T-helper 2 cell treated with Interferon-gamma antibody and Interleukin-4, amounts not matched to agents 100 ng/mL and 5 ng/mL, for 36 hours (primary cell): ENCODE data around the gene AKT3. TPM values are rescaled to one million over a fixed set of nuclear protein-coding genes. Genes with fewer than 3 reads are reported as not detected.

Source experiments
- intact Hi-C: fragments of 100-400 bp; cut with micrococcal nuclease; formaldehyde crosslinking; loops from one replicate; pipeline ENCODE4 v1.15.1; 2023
- total RNA-seq: library from RNA; stranded (reverse); gene quantifications from 2 replicates; pipeline ENCODE4 v1.2.3, GENCODE V29; 2022

AKT3 gene
- total RNA-seq, 1 donor from 2014 or later: 23.2 TPM

GRCh38 chr1:243473227-243474135, 376.6 kb downstream of the AKT3 start:
- intact Hi-C loops: no loop called here

DNA sequence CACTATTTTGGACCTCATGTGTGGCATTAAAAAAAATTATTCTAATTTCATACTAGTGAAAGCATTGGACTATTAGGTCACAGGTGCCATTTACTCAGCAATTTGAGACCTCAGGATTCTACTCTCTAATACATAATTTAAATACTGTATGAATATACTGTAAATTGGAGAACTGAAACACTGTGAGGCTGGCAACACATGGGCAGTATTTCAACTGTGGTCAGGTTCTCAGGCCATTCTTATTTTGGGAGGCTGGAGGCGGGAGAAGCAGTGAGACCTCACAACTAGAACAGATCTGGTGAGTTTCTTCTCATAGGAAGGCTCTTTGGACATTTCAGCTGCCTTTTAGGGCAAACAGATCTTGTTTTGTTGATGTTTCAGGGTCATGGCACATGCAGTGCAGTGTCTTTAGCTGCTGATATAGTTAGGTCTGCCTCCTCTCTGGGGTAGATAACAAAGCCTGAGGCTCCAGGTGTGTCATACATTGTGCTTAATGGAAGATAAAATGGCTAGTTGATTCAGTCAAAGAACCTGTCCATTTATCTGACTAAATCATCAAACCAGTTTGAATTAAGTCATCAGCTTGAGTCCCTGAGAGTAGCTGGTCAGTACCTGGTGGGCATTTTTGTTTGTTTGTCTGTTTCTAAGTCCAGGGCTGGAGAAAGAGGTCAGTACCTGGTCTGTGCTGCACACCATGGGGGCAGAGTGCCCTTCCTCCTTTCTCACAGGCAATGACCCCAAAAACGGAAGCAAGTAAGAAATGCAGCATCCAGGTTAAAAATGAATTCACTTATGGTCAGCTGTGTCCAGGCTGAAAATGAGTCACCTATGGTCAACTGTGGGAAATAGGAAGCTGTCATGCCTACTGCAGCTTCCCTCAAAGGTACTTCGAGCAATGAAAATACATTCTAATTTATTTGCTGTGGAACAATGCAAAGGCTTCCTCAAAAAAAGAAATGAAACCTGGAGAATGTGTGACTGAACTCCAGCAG, 378.0 kb downstream of the AKT3 start:
- intact Hi-C loops: no loop called here

DNA sequence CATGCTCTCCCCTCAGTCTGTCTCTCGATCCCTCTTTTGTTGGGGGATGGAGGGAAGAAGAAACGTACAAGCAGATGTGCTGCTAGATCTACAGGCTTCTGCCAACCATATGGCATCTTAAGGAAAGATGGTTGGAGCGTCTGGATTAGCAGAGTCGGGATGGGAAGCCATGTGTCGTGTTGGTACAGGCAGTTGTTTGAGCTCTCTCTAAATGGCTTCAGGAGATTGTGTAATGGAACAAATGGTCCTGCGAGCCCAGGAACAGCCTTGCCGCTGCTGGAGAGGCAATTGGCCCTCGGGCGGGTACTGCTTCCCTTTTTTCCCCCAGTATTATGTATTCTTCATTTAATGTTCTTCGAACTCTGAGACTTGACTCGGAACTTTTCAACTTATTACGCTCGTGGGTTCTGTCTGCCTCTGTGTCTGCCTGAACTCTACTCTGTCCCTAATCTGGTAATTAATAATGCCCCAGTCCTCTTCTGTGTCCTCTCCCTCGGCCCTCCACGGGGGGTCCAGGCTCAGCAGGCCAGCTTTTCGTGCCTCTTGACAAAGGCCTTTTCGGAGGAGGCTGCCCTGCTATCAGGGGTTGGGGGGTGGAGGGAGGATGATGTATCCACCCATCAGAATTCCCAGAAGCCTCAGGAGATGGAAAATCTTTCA, 378.9 kb downstream of the AKT3 start:
- intact Hi-C loops: no loop called here

DNA sequence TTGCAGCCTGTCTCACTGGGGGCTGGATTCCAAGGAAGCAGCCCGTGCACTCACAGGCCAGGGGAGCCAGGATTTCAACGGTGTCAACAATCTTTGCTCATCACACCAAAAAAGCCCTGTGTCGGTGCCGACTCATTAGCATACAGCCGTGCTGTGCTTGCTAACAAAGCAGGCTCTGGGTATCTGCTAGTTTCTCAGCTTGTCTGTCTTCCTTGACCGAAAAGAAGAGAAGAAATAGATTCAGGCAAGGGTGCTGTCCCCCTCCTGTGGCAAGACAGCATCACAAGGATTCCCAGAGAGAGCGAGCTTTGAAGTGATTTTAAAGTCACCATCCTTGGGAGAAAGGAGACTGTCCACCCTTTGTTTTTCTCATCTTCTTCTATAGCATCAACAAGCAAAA, 379.5 kb downstream of the AKT3 start:
- intact Hi-C loops: no loop called here

- intact Hi-C loops: no loop called here
Measured at GRCh38 chr1:243469497-243469896, 380.5 kb downstream of the AKT3 start.

- intact Hi-C loops: no loop called here
Measured at GRCh38 chr1:243465738-243466137, 384.3 kb downstream of the AKT3 start.

DNA sequence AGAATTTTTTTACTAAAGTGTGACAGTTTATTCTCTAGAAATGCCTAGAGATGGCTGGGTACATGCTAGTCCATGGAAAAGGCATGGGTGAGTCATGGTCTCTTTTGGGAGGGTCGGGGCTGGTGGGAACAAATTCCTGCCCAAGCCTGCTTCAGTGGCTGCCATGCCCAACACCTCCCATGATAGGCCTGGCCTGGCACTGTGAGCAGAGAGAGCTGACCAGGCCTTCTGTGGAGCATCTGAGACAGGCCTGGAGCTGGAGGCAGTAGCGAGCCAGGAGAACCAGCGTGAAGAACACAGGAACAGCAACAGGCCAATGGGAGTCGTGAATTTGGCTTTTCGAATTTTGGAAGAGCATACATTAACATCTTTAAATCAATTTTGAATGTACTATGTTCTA, 385.0 kb downstream of the AKT3 start:
- intact Hi-C loops: no loop called here

DNA sequence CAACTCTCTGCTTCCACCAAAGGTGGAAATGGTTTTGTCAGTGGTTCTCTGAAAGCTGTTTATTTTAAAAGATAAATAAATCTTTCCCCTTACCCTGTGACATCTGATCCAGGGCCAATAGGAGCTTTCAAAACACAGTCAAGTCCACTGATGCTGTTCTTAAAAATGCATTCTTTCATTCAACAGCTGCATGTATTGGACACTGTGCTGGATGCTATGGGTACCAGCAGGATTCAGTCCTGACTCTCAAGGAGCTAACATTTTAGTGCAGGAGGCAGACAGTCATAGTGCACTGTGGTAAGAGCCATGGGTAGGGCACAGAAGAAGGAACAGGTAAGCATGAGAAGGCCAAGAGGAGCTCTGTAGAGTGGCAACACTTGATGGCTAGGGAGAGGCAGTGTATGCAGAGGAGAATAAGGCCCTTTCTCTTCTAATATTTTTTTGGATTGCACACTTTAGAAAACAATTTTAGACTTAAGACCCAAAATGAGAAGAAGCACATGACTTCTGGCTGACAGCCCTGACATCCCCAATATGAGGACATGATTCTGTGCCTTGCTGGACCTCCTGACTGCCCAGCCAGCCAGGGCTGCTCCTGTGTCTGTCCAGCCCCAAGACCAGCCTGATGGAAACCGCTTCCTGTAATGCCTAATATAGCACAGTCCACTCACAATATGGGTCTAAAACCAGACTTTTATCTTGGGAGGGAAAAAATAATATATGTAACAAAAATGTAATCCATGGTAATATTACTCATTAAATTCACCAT, 386.9 kb downstream of the AKT3 start:
- intact Hi-C loops: no loop called here

DNA sequence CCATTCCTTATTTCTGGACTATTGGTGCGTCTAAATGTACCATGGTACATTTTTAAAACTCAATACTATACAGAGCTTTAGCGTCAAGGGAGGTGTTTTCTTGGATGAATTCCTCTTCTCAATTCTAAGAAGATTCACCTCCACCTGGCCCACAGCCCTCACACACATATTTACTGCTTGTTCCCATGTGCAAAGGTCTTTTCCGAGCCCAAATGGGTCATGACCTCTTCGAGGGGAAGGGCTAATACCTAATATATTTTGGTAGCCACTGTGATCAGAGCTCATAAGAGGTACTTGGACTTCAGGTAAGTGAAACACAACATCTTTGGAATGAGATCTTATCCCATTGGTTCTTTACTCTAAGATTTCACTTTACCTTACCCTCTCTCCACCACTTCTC, 388.3 kb downstream of the AKT3 start:
- intact Hi-C loops: no loop called here

GRCh38 chr1:243459059-243459458, 391.0 kb downstream of the AKT3 start:
- intact Hi-C loops: no loop called here

DNA sequence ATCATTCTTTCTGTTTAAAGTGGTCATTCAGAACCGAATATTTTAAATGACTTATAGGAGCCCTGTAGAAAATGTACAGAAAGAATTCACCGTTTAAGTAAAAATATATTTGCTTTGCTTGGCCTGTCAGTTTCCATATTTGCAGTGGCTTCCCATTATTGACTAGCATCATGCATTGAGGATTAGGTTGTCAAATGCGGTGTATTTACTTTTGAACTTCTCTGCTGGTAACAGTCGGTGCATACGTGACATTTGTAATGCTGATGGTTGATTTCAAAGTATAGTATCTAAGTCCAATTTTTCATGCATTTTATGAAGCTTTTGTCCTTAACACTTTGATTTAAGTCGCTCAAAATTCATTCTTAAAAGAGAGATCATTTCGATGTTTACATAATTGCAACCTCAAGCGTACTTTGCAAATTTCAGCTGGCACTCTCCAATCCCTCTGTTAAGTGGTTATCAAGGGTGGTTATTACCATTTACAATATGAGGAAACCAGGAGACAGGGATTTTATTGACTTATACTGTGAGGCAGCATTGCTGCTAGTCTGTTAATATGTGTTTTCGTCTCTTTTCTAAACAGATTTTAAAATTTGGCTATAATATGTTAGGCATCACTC, 392.6 kb downstream of the AKT3 start:
- intact Hi-C loops: no loop called here

DNA sequence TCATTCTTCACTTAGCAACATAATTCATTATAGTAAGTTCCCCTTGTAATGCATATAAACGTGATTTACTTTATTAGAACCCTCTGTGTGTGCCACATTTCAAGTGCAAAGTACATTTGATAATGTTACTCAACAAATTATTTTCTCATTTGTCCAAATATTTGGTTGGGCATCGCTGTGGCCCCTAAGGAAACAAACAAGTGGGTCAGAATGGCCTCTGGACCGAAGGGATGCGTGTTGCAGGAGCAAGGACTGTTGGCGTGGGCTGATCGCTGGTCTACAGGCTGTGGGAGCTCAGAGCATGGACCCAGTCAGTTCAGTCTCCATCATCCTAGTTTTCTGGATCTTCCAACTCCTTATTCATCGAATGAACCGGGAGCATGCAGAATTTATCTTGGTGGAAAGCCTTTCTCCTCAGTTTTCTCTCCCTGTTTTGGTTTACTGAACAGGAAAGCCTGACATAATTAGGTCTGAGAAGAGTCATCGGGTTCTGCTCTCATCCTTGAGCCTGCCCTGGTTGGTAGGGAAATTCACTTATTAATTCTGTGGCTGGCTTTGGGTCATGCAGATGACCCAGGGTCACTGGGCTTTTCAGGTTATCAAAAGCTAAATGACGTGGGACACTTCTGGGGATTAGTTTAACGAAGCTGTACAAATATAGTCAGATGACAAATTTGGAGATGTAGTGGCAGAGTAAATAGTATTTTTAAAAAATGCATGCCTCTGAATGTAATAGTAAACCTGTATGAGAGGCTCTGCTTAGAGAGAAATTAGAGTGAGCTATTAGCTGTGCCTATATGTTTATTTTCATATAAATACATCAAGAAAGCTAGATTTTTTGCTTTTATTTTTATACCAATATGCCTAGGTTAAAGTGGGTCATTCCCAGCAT, 394.0 kb downstream of the AKT3 start:
- intact Hi-C loops: no loop called here

DNA sequence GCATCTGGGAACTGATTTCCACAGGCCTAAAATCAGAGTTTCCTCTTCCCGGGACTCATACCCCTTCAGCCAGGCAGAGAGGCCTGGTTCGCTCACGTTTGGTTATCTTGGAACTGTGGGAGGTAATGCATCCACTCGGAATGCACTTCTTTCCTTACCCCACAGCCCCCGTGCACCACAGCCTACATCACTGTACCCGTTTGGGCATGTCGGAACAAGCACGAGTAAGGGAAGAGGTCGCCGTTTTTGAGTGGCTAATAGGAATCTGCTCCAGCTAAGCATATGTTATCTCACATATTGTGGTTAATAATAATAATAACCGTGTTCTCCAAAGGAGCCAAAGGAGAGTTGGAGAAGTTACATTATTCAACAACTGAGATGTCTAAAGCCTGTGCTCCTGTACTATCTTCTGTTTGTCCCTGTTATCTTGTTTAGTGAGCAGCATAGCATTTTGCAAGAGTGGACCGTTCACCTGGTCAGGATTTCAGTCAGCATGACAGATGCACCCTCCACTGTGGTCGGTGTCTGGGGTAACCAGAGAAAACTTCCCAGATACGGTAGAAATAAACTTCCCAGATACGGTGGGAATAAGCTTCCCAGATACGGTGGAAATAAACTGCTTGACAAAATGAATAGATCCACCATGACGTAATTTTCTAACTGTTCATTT, 395.6 kb downstream of the AKT3 start:
- intact Hi-C loops: no loop called here

DNA sequence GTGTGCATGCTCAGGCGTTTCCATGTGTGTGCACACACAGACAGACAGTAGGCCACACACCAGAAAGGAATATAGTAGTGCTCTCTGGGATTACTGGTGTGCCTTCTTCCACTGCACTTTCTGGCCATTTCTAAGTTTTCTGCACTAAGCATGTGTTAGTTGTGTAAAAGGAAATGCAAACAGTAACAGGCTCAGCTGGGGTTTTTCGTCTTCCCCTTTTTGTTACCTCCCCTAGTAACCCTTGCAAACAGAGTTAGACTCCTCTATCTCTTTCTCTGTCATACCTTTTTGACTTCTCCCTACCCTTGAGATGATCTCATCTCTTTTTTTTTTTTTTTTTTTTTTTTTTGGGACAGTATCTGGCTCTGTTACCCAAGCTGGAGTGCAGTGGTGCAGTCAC, 398.0 kb downstream of the AKT3 start:
- intact Hi-C loops: no loop called here

GRCh38 chr1:243449373-243449772, 400.7 kb downstream of the AKT3 start:
- intact Hi-C loops: no loop called here

GRCh38 chr1:243447844-243448243, 402.2 kb downstream of the AKT3 start:
- intact Hi-C loops: no loop called here

- intact Hi-C loops: no loop called here
Measured at GRCh38 chr1:243447347-243447746, 402.7 kb downstream of the AKT3 start.

DNA sequence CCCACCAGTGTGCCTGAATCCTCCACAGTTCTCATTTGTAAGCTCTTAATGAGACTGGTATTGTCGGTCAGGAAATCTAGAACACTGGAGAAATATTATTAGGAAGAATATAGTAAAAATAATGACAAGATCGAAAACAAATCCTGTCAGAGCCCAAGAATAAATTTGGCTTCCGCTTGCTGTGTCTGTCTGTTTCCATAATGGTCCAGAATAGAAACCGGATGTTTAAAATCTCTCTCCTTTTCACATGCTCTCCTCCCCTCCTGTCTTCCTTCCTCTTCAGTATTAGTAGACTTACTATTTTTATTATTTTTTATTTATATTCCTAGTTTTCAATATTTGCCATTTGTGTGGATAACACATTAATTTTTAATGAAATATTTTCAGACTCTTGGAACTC, 406.5 kb downstream of the AKT3 start:
- intact Hi-C loops: no loop called here

GRCh38 chr1:243441601-243442000, 408.4 kb downstream of the AKT3 start:
- intact Hi-C loops: no loop called here
